IPS-NIHi7 (cell line): ENCODE measurements around the gene TRERF1.

Source experiments
- DNase-seq: peaks from one replicate; pipeline ENCODE4 v3.0.0; 2012; ENCODE audit warnings: mixed read lengths; ENCODE audit errors: extremely low spot score

TRERF1 gene

GRCh38 chr6:42426191-42426590 is 25.5 kb downstream of the TRERF1 start:
- no peak for DNase-seq

DNA sequence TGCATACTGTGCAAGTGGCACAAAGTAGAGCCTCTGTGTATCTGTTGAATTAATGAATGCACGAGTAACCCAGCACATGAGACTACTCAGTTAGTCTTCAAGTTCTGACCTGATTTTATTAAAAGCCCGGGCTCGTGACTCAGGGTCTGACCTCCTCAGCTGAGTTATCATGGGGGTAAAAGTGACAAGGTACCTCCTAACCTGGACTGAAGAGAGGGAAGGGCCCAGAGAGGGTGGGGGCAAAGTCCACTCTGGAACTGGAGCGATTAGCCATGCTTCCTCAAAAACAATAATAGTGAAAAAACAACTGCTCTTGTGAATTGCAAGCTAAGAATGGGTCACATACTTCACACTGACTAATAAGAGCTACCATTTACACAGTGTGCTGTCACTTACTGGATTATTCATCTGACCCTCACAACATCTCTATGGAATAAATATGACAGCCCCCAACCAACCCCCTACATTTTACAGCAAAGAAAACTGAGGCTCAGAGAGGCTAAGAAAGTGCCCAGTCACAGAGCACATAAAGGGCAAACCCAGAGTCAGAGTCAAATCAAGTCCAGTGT is 26.7 kb downstream of the TRERF1 start:
- DNase-seq, result no peak

- no peak for DNase-seq
These were observed 28.5 kb downstream of the TRERF1 start for GRCh38 chr6:42423244-42423643.

GRCh38 chr6:42420741-42421140 is 31.0 kb downstream of the TRERF1 start:
- DNase-seq, result no peak

GRCh38 chr6:42419490-42420280 is 32.0 kb downstream of the TRERF1 start:
- no peak for DNase-seq

DNA sequence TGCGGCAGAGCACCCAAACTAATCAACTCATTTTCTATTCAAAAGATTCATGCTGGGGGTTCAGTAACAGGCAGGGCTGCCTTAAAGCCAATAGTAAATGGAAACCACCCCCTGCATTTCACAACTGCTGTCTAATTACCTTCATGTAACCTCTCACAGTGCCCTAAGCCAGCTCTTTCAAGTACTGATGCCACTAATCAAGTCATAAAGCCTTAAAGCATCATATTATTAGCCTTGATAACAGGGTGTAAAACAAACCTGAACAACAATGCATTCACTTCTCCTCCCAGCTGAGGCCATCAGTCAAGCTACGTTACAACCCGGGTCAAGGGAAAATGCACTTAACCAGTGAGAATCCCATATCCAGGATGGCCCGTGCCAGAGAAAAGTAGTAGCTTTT is 33.0 kb downstream of the TRERF1 start:
- no peak for DNase-seq

DNA sequence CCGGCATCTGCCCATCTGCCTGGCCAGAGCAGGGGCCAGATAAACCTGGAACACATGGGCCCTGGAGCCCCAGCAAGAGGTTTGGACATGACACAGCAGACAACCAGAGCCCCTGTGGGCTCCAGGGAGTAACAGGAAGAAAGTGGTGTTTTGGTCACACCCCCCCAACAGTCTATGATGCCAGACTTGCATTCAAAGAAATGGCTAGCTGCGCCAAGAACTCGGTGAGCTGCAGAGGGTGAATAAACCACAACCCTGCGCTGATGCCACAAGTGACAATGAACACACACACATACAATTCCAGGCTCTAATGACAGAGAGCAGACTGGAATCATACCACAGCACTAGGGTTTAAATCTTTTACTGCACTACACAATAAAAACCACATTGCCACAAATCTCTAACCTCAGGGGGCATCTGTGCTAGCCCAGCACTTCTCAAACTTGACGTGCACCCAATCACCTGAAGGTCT is 34.0 kb downstream of the TRERF1 start:
- no peak for DNase-seq

DNA sequence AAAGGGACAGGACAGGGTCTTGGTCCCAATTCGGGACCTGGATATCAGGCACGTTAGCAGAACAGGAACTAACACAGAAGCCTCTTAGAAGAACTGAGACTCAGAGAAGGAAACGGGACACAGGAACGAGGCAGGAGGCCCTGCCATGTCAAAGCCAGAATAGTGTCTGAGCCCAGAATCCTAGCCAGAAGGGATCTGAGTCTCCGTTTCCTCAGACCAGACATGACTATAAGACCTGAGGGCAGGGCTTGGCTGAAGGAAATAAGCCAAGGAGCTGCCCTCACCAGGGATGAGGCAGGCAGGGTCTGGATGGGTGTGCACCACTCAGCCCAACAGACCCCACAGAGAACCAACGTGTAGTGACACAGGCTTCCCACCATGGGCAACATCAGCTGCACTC is 40.3 kb downstream of the TRERF1 start:
- DNase-seq, result no peak

DNA sequence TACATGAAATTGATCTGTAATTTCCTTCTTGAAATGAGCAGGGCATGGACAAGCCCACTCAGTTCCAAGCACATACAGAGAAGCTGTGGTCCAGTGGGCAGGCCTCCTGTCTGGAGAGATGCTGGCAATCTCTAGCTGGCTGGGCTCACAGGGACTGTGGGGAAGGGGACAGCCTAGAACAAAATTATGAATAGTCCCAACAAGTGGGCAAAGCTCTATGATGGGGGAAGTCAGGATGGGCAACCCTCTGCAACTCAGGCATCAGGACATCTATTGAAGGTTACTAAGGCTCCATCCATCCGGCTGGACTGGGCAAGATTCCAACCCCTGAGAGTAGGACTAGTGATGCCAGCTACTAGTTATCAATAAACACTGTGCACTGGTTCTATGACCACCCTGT is 40.9 kb downstream of the TRERF1 start:
- DNase-seq, result no peak

- DNase-seq, result no peak
These were observed 42.1 kb downstream of the TRERF1 start for GRCh38 chr6:42409581-42409980.

GRCh38 chr6:42407379-42407778 is 44.3 kb downstream of the TRERF1 start:
- no peak for DNase-seq

DNA sequence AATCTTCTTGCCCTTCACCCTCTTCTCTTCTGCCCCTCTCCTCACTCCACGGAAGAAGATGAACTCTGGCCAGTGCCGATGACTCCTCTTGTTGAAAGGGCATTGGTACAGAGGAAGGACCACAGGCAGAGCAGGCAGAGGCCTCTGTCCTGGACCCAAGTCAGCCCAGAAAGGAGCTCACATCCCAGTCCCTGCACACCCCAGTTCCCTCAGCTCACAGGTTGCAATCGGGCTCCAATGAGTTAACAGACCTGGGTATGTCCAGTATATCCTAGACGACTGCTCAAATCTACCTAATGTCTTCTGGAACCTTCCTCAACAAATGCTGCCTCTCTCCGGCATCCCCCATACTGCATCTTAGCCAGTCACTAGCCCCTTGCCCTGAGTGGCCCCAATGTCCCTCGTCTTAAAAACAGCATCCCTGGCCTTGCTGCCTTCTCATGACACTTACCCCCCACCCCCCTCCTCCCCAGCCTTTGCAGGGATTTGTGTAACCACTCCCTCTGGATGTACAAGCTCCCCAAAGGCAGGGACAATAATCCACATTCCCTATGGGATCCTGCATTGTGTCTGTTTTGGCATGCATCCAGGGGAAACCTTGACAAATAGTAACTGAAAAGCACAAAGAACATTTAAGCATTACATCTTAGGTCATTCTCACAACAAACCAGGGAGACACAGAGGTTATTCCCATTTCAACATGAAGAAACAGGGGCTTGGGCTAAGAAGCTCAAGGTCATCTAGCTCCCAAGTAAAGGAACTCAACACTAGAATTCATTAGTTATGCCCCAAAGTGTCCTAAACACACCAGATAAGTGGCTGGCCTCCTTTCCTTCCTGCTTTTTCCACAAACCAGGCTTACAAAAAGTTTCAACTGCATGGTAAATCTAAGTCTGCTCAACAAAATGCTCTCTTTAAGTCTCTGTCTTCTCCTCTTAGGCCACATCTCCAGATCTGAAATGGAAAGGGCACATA is 45.1 kb downstream of the TRERF1 start:
- no peak for DNase-seq

GRCh38 chr6:42405021-42405420 is 46.7 kb downstream of the TRERF1 start:
- no peak for DNase-seq

DNA sequence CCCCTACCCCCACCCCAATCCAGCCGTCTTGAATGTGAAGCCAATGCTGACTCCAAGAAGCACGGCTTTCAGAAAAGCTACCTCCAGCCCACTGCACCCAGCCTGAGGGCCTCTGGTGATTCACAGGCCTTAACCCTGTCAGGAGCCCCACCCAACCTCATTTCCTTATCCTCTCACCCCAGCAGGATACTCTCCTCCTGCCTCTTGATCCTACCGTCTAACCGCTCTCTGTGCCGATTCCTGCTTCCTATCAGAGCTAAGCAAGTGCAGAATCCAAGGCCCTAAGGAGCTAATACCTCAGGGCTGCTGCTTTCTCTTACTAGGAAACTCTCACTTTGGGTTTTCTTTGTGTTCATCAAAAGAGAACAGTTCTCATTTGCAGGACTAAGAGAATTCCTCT is 47.2 kb downstream of the TRERF1 start:
- peak; percentile 72 for DNase-seq

DNA sequence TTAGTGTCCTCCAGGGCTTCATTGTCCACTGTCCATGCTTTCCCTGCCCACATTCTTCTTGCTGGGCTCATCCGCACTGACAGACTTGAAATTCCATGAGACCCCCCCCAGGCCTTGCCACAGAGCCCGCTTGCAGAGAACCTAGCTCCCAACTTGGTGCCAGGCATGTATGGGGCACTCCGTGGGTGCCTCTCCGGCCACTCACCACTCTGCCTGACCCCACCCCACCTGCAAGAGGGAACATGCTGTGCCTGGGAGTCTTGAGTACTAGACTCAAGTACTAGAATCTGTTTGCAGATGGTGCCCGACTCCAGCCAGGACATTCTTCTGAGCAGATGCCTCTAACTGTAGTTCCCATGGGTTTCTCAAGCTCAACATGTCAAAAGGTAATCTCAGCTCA is 47.9 kb downstream of the TRERF1 start:
- DNase-seq, result no peak

DNA sequence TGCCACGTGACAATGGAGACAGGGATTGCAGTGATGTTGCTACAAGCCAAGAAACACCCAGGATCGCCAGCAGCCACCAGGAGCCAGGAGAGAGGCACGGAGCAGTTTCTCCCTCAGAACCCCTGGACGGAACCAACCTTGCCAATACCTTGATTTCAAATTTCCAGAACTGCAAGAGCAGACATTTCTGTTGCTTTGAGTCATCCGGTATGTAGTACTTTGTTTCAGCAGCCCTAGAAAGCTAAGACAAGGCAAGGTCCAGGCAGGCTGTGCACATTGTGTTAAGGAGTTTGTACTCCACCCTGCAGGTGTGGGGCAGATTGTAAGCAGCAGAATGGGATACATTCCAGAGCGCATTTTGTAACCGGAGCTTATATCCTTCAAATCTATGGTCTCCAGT is 48.3 kb downstream of the TRERF1 start:
- DNase-seq, result no peak

- DNase-seq, result no peak
These were observed 49.5 kb downstream of the TRERF1 start for GRCh38 chr6:42402184-42402583.

- DNase-seq, result no peak
These were observed 50.1 kb downstream of the TRERF1 start for GRCh38 chr6:42401613-42401951.

DNA sequence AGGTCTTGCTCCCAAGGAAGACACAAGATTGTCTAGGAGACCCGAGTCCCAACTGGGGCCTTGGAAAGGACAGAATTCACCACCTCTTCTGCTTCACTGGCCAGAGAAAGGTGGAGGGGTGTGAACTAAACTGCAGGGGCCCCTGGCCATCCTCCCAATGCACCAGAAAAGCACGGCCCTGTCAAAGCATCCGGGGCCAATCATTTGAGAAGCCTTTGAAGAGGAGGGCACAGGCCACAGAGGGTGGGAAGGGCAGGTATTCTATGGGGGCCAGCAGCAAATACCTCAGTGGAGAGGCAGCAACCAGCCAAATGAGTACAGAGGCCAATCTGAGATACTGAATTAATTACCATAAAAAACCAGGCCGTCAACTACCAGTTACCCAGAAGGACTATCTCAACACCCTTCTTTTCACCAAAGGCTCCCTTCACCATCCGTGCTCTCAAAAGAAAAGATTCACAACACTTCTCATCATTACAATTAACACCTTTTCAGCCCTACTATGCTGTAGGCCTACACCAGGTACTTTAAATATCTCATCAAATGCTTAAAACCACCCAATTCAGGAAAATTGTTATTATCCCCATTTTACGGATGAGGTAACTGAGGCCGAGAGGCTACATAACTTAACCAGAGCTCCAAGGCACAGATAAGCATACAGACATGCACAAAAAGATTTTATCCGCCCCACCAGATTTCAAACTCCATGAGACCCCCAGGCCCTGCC is 50.7 kb downstream of the TRERF1 start:
- DNase-seq, result no peak

GRCh38 chr6:42400061-42400760 is 51.5 kb downstream of the TRERF1 start:
- no peak for DNase-seq

DNA sequence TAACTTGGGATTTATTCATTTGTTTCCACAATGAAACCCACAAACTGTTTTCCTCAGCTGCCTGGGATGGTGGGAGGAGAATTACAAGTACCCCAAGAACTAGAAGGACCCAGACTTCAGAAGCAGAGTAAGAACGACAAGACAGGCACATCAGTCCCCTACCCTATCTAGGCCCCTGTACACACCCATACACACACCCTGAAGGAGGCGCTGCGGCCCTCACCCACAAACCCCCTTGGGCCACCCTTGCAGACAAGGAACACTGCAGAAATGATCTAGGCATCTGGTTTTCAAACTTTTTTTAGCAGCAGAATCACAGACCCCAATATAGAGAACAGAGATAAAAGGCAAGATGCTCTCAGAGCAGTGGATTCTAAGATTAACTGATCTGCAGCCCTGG is 55.0 kb downstream of the TRERF1 start:
- peak; percentile 43 for DNase-seq
